CD4-positive, alpha-beta T cell treated with Interleukin-15 for 4 hours (primary cell): ENCODE data around the gene URI1.
A peak's percentile ranks its signal among the peaks of the same experiment; 100 is the strongest.
"Not testable (repeated sequence)": the region's sequence is repeated elsewhere in the genome, so short reads cannot be mapped to it uniquely, and the experiment has no call there.

ENCODE experiments used
- DNase-seq: peaks from one replicate; pipeline ENCODE4 v3.0.0-alpha.2; 2020; ENCODE audit warnings: low spot score

Gene URI1

GRCh38 chr19:29942404-29943261, 594 bp downstream of the URI1 start:
- DNase-seq: peak; percentile 61

GRCh38 chr19:29943615-29944014, 1.6 kb downstream of the URI1 start:
- DNase-seq: no peak

GRCh38 chr19:29944390-29945012, 2.5 kb downstream of the URI1 start:
- no peak for DNase-seq

- no peak for DNase-seq
These were observed 3.0 kb downstream of the URI1 start for GRCh38 chr19:29945017-29945416.

DNA sequence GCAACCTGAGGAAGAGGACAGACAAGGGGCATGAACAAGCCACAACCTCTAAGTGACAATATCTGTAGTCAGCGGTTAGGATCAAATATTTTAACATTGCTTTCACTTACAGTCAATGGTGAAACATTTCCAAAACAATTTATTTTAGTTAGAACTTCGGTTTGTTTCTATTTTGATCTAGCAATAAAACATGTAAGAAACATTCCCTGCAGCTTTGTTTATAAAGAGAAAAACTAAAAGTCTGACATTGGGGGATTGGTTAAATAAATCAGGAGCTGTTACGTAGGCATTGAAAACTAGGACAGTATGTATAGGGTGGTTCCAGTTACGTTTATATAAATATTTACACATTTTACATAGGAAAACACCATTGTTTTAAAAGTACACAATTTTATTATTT, 3.4 kb downstream of the URI1 start:
- no peak for DNase-seq

GRCh38 chr19:29946645-29947044, 4.6 kb downstream of the URI1 start:
- no peak for DNase-seq

- DNase-seq: no peak
These were observed 5.8 kb downstream of the URI1 start for GRCh38 chr19:29947871-29948270.

DNA sequence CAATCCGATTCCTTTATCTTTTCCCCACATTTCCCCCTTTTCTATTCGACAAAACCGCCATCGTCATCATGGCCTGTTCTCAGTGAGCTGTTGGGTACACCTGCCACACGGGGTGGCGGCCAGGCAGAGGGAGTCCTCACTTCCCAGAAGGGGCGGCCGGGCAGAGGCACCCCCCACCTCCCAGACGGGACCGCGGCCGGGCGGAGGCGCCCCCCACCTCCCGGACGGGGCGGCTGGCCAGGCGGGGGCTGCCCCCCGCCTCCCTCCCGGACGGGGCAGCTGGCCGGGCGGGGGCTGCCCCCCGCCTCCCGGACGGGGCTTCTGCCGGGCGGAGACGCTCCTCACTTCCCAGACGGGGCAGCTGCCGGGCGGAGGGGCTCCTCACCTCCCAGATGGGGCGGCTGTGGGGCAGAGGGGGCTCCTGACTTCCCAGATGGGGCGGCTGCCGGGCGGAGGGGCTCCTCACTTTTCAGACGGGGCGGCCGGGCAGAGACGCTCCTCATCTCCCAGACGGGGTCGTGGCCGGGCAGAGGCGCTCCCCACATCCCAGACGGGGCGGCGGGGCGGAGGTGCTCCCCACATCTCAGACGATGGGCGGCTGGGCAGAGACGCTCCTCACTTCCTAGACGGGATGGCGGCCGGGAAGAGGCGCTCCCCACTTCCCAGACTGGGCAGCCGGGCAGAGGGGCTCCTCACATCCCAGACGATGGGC, 6.9 kb downstream of the URI1 start:
- not testable (repeated sequence) for DNase-seq

- no peak for DNase-seq
These were observed 10.1 kb downstream of the URI1 start for GRCh38 chr19:29952177-29952576.

GRCh38 chr19:29952646-29953045, 10.6 kb downstream of the URI1 start:
- DNase-seq: no peak

DNA sequence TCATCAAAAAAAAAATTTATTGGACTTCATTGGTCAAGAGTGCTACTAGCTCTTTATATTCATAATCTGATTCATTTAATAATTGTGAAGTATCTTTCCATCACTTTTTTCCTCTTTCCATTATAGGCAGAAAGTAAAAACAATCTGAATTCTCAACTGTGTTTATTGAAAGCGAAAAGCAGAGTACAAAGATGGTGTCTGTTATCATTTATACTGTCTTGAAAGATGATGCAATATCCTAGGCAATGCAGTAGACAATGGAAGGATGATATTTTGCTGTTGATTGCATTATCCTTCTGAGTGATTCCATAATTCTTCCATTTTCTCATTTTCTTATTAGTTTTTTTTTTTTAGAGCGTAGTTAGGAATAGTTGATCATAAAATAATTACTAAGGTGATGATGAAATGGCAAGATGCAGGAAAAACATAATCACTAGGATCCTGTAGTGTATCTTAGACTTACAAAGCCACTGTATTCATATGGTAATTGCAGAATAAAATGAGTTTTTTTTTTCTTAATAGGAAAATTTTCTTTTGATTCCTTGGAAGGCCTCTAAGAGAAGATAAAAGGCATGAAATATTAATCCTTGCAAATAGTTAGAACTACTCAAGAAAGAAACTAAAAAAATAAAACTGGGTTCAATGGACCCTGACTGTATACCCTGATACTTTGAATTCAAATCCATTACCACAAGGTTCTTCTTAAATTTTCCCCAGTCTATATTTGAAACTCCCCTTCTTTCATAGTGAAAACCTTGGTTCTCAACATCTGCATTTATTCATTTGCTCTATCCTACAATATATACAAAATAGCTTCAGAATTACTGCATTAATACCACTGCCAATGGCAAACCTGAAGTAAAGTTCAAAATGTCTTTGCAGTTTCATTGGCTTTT, 11.6 kb downstream of the URI1 start:
- no peak for DNase-seq

- no peak for DNase-seq
These were observed 14.8 kb downstream of the URI1 start for GRCh38 chr19:29956855-29957254.

GRCh38 chr19:29961311-29961710, 19.3 kb downstream of the URI1 start:
- no peak for DNase-seq

DNA sequence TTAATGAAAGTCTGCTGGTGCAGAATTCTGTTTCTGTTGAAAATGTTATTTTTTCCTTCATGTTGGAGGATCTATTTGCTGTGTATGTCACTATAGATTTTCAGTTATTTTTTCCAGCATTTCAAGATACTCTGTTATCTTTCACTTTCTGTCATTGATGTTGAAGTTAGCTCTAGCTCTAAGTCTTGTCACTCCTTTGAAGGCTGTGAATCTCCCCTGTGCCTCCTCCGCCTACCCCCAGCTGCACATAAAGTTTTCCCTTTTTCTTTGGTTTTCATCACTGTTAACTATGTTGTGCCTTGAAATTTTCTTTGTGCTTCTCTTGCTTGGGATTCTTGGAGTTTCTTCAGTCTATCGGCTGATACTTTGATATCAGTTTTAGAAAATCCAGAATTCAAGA, 20.8 kb downstream of the URI1 start:
- no peak for DNase-seq

- no peak for DNase-seq
These were observed 21.5 kb downstream of the URI1 start for GRCh38 chr19:29963576-29963975.

- no peak for DNase-seq
These were observed 22.1 kb downstream of the URI1 start for GRCh38 chr19:29964171-29964570.

- no peak for DNase-seq
These were observed 23.5 kb downstream of the URI1 start for GRCh38 chr19:29965492-29965891.

- DNase-seq: not testable (repeated sequence)
These were observed 24.1 kb downstream of the URI1 start for GRCh38 chr19:29966142-29966541.

GRCh38 chr19:29966588-29967249, 24.7 kb downstream of the URI1 start:
- no peak for DNase-seq

DNA sequence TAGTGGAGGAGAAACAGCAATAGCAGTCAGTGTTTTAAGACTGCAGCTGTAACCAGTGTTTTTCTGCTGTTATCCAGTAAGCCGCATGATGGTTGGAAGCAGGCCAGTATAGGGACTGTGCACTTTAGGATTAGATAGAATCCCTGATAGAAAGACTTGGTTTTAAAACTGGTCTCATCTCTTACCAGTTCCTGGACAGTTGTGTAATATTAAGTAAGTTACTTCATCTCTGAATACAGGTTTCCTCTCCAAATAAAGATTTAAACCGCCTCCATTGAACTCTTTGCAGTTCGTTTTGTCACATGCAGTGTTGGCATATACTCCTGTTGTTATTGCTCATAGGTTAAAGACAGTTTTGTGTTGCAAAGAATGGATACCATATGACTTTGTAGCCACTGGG, 25.6 kb downstream of the URI1 start:
- DNase-seq: no peak

GRCh38 chr19:29969891-29970290, 27.9 kb downstream of the URI1 start:
- no peak for DNase-seq
